ENCODE results near the gene IGF1R.

IGF1R gene

GRCh38 chr15:98740963-98741362 lies 92.6 kb downstream of the IGF1R start:
- Histone ChIP-seq H3K27ac (peak overlapping the region; percentile 60; the same call in 1 of the 2 replicates), H3K79me2 (ENCODE audit: insufficient read depth, low read depth) (peaks cover 67% of the 10 kb centered on the region; the same call in 1 of the 2 replicates), H4K20me1 (ENCODE audit: insufficient read depth) (peaks cover 4% of the 10 kb centered on the region; the same call in 1 of the 2 replicates), H3K4me3 (IDR thresholded peaks at IDR 0.05; ENCODE audit: insufficient read depth, low read depth, low read length) (no peak overlapping the region), H2AFZ (ENCODE audit: low read depth) (no peak overlapping the region), H3K4me1 (ENCODE audit: low read depth, poor library complexity, severe bottlenecking) (peaks cover 62% of the 10 kb centered on the region), H3K36me3 (ENCODE audit: insufficient read depth) (no peaks in the 10 kb centered on the region), H3K4me2 (peak overlapping the region; percentile 75), H3K9ac (no peak overlapping the region), H3K27me3 (ENCODE audit: insufficient read depth, low read depth) (no peaks in the 10 kb centered on the region)
- TF ChIP-seq CTCF (conservative IDR thresholded peaks at IDR 0.05; ENCODE audit: low read depth, low read length) = no peak

GRCh38 chr15:98743177-98743576 lies 94.8 kb downstream of the IGF1R start:
- H3K4me2 ChIP-seq = no peak overlapping the region
- H3K79me2 ChIP-seq (ENCODE audit: insufficient read depth, low read depth) = peaks cover 69% of the 10 kb centered on the region; the same call in 1 of the 2 replicates
- no peak overlapping the region for H2AFZ ChIP-seq (ENCODE audit: low read depth)
- H4K20me1 ChIP-seq (ENCODE audit: insufficient read depth) = peaks cover 8% of the 10 kb centered on the region; the same call in 1 of the 2 replicates
- no peak overlapping the region for H3K9ac ChIP-seq
- H3K27ac ChIP-seq = no peak overlapping the region
- H3K27me3 ChIP-seq (ENCODE audit: insufficient read depth, low read depth) = no peaks in the 10 kb centered on the region
- H3K4me1 ChIP-seq (ENCODE audit: low read depth, poor library complexity, severe bottlenecking) = peaks cover 83% of the 10 kb centered on the region
- no peaks in the 10 kb centered on the region for H3K36me3 ChIP-seq (ENCODE audit: insufficient read depth)
- H3K4me3 ChIP-seq (IDR thresholded peaks at IDR 0.05; ENCODE audit: insufficient read depth, low read depth, low read length) = no peak overlapping the region
- no peak for TF ChIP-seq CTCF (conservative IDR thresholded peaks at IDR 0.05; ENCODE audit: low read depth, low read length)

- TF ChIP-seq CTCF (conservative IDR thresholded peaks at IDR 0.05; ENCODE audit: low read depth, low read length) = no peak
- H3K4me1 ChIP-seq (ENCODE audit: low read depth, poor library complexity, severe bottlenecking) = peaks cover 72% of the 10 kb centered on the region
- H4K20me1 ChIP-seq (ENCODE audit: insufficient read depth) = 0 out of 2 replicates have a peak, but pooled peaks cover 4% of the 10 kb centered on the region
- H3K4me3 ChIP-seq (IDR thresholded peaks at IDR 0.05; ENCODE audit: insufficient read depth, low read depth, low read length) = no peak overlapping the region
- H3K27ac ChIP-seq = no peak overlapping the region
- H3K27me3 ChIP-seq (ENCODE audit: insufficient read depth, low read depth) = no peaks in the 10 kb centered on the region
- no peaks in the 10 kb centered on the region for H3K36me3 ChIP-seq (ENCODE audit: insufficient read depth)
- no peak overlapping the region for H2AFZ ChIP-seq (ENCODE audit: low read depth)
- no peak overlapping the region; the same call in 1 of the 2 replicates for H3K4me2 ChIP-seq
- peaks cover 70% of the 10 kb centered on the region for H3K79me2 ChIP-seq (ENCODE audit: insufficient read depth, low read depth)
- H3K9ac ChIP-seq = no peak overlapping the region
These were observed 96.2 kb downstream of the IGF1R start for GRCh38 chr15:98744506-98744905.

GRCh38 chr15:98745179-98745578 lies 96.8 kb downstream of the IGF1R start:
- H3K4me3 ChIP-seq (IDR thresholded peaks at IDR 0.05; ENCODE audit: insufficient read depth, low read depth, low read length) = no peak overlapping the region
- H3K4me1 ChIP-seq (ENCODE audit: low read depth, poor library complexity, severe bottlenecking) = peaks cover 65% of the 10 kb centered on the region
- H3K79me2 ChIP-seq (ENCODE audit: insufficient read depth, low read depth) = peaks cover 70% of the 10 kb centered on the region
- H3K27ac ChIP-seq = no peak overlapping the region; the same call in 1 of the 2 replicates
- peak overlapping the region; percentile 45; the same call in 1 of the 2 replicates for H3K4me2 ChIP-seq
- H3K9ac ChIP-seq = no peak overlapping the region
- no peaks in the 10 kb centered on the region for H3K36me3 ChIP-seq (ENCODE audit: insufficient read depth)
- TF ChIP-seq CTCF (conservative IDR thresholded peaks at IDR 0.05; ENCODE audit: low read depth, low read length) = no peak
- H3K27me3 ChIP-seq (ENCODE audit: insufficient read depth, low read depth) = no peaks in the 10 kb centered on the region
- 0 out of 2 replicates have a peak, but pooled peaks cover 4% of the 10 kb centered on the region for H4K20me1 ChIP-seq (ENCODE audit: insufficient read depth)
- H2AFZ ChIP-seq (ENCODE audit: low read depth) = no peak overlapping the region

Measured in KMS-11 (cell line).